ENCODE measurements around the gene AGRN. TPM values are rescaled to one million over a fixed set of nuclear protein-coding genes. Genes with fewer than 3 reads are reported as not detected.

AGRN gene
- polyA plus RNA-seq, 3 donors, result 0.06 to 4.7 (median 0.43) TPM

- TF ChIP-seq, protein P1, sequence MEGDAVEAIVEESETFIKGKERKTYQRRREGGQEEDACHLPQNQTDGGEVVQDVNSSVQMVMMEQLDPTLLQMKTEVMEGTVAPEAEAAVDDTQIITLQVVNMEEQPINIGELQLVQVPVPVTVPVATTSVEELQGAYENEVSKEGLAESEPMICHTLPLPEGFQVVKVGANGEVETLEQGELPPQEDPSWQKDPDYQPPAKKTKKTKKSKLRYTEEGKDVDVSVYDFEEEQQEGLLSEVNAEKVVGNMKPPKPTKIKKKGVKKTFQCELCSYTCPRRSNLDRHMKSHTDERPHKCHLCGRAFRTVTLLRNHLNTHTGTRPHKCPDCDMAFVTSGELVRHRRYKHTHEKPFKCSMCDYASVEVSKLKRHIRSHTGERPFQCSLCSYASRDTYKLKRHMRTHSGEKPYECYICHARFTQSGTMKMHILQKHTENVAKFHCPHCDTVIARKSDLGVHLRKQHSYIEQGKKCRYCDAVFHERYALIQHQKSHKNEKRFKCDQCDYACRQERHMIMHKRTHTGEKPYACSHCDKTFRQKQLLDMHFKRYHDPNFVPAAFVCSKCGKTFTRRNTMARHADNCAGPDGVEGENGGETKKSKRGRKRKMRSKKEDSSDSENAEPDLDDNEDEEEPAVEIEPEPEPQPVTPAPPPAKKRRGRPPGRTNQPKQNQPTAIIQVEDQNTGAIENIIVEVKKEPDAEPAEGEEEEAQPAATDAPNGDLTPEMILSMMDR (IDR thresholded peaks at IDR 0.05), result no peak
Measured at GRCh38 chr1:1087351-1088028, 67.6 kb downstream of the AGRN start.

GRCh38 chr1:1088029-1088800, 68.3 kb downstream of the AGRN start:
- Mint-ChIP-seq H3K4me1 (no peaks in the 10 kb centered on the region), H3K27me3 (ENCODE audit: low read depth in 3 of 3) (no peaks in the 10 kb centered on the region), H3K27ac (no peak overlapping the region), H3K9me3 (peaks cover 0 to 3% (median 0%) of the 10 kb centered on the region in 7 donors), H3K4me3 (no peak overlapping the region), H3K36me3 (peaks cover 4% of the 10 kb centered on the region in 2 donors)
- Histone ChIP-seq H2AFZ (ENCODE audit: insufficient read depth, low read depth, low read length, poor library complexity, severe bottlenecking) (no peak overlapping the region), H3K36me3 (replicated peaks in 1 of 2; ENCODE audit: control insufficient read depth in 1 of 2, insufficient read depth in 2 of 2, low read length in 2 of 2) (no peaks in the 10 kb centered on the region), H3K4me3 (replicated peaks in 1 of 3; ENCODE audit: low read depth in 2 of 3, low read length in 3 of 3) (no peak overlapping the region), H3K9ac (ENCODE audit: insufficient read depth, low read length, poor library complexity, severe bottlenecking) (no peak overlapping the region), H3K27me3 (ENCODE audit: control insufficient read depth in 2 of 2, insufficient read depth in 2 of 2, low read length in 2 of 2) (no peaks in the 10 kb centered on the region), H3K27ac (ENCODE audit: low read depth in 1 of 2, low read length in 2 of 2) (no peak overlapping the region), H3K9me3 (replicated peaks in 1 of 2; ENCODE audit: control insufficient read depth in 1 of 2, insufficient read depth in 1 of 2, low read length in 2 of 2) (no peaks in the 10 kb centered on the region), H4K20me1 (ENCODE audit: insufficient read depth, low read length) (no peaks in the 10 kb centered on the region), H3K4me2 (replicated peaks; ENCODE audit: extremely low read depth, low read length, poor library complexity, severe bottlenecking) (no peak overlapping the region), H3K4me1 (ENCODE audit: control insufficient read depth in 1 of 2, insufficient read depth in 2 of 2, low read length in 2 of 2) (no peaks in the 10 kb centered on the region), H3K79me2 (ENCODE audit: insufficient read depth, low read length) (no peaks in the 10 kb centered on the region)
- 95% methylated on average over 23 of the region's 39 CpGs for WGBS (ENCODE audit: insufficient coverage)
- intact Hi-C loops (cut with micrococcal nuclease), result no loop called here
- DNase-seq, result no peak
- TF ChIP-seq, protein P1 (IDR thresholded peaks at IDR 0.05), result no peak

More at GRCh38 chr1:1087351-1088028, 67.6 kb downstream of the AGRN start:
- no peak for DNase-seq
- Mint-ChIP-seq H3K36me3 (peaks cover 5 to 6% of the 10 kb centered on the region in 2 donors), H3K9me3 (peaks cover 0 to 3% (median 0%) of the 10 kb centered on the region in 7 donors), H3K27me3 (ENCODE audit: low read depth in 3 of 3) (no peaks in the 10 kb centered on the region), H3K27ac (no peak overlapping the region), H3K4me1 (no peaks in the 10 kb centered on the region), H3K4me3 (no peak overlapping the region)
- H3K4me1 ChIP-seq (ENCODE audit: control insufficient read depth in 1 of 2, insufficient read depth in 2 of 2, low read length in 2 of 2), result no peaks in the 10 kb centered on the region
- H3K9me3 ChIP-seq (replicated peaks in 1 of 2; ENCODE audit: control insufficient read depth in 1 of 2, insufficient read depth in 1 of 2, low read length in 2 of 2), result no peaks in the 10 kb centered on the region
- H3K27me3 ChIP-seq (ENCODE audit: control insufficient read depth in 2 of 2, insufficient read depth in 2 of 2, low read length in 2 of 2), result no peaks in the 10 kb centered on the region
- H3K79me2 ChIP-seq (ENCODE audit: insufficient read depth, low read length), result no peaks in the 10 kb centered on the region
- no peaks in the 10 kb centered on the region for H4K20me1 ChIP-seq (ENCODE audit: insufficient read depth, low read length)
- no peak overlapping the region for H3K4me3 ChIP-seq (replicated peaks in 1 of 3; ENCODE audit: low read depth in 2 of 3, low read length in 3 of 3)
- no peak overlapping the region for H3K4me2 ChIP-seq (replicated peaks; ENCODE audit: extremely low read depth, low read length, poor library complexity, severe bottlenecking)
- no peak overlapping the region for H3K9ac ChIP-seq (ENCODE audit: insufficient read depth, low read length, poor library complexity, severe bottlenecking)
- H3K36me3 ChIP-seq (replicated peaks in 1 of 2; ENCODE audit: control insufficient read depth in 1 of 2, insufficient read depth in 2 of 2, low read length in 2 of 2), result no peaks in the 10 kb centered on the region
- intact Hi-C loops (cut with micrococcal nuclease), result no loop called here
- WGBS (ENCODE audit: insufficient coverage), result 97% methylated on average over 33 of the region's 38 CpGs
- no peak overlapping the region for H2AFZ ChIP-seq (ENCODE audit: insufficient read depth, low read depth, low read length, poor library complexity, severe bottlenecking)
- H3K27ac ChIP-seq (ENCODE audit: low read depth in 1 of 2, low read length in 2 of 2), result no peak overlapping the region

All from CD14-positive monocyte (primary cell).